HG03066 (cell line): Measurements from ENCODE around the gene GLYAT.
A peak's percentile ranks its signal among the peaks of the same experiment; 100 is the strongest.
"Not testable (repeated sequence)": the region's sequence is repeated elsewhere in the genome, so short reads cannot be mapped to it uniquely, and the experiment has no call there.

Experiments used
- ATAC-seq: cut with Tn5 transposase; IDR thresholded peaks from one replicate; pipeline ENCODE4 v1.9.1; 2021; ENCODE audit warnings: low read depth; ENCODE audit not compliant: unreplicated experiment

GLYAT gene

GRCh38 chr11:58685973-58686722, 45.6 kb downstream of the GLYAT start:
- no peak for ATAC-seq

DNA sequence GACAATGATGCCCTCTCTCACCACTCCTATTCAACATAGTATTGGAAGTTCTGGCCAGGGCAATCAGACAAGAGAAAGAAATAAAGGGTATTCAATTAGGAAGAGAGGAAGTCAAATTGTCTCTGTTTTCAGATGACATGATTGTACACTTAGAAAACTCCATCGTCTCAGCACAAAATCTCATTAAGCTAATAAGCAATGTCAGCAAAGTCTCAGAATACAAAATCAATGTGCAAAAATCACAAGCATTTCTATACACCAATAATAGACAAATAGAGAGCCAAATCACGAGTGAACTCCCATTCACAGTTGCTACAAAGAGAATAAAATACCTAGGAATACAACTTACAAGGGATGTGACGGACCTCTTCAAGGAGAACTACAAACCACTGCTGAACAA, 49.1 kb downstream of the GLYAT start:
- not testable (repeated sequence) for ATAC-seq

GRCh38 chr11:58677536-58677935, 54.2 kb downstream of the GLYAT start:
- ATAC-seq, result not testable (repeated sequence)

DNA sequence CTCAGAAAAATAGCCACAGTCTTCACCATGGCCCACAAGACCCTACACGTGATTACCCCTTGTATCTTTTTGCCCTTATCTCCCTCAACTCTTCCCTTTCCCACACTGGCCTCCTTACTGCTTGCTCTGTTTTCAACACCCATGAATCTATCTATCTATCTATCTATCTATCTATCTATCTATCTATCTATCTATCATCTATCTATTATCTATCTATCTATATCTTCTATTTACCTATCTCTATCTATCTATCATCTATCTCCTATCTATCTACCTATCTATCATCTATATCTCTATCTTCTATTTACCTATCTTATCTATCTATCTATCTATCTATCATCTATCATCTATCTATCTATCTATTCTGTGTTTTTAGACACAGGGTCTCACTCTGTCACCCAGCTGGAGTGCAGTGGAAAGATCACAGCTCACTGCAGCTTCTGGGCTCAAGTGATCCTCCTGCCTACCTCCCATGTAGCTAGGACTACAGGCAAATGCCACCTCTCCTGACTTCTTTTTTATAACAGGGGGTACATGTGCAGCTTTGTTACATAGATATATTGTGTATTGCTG, 55.1 kb downstream of the GLYAT start:
- ATAC-seq, result no peak

GRCh38 chr11:58675334-58676155, 56.2 kb downstream of the GLYAT start:
- ATAC-seq, result peak; percentile 92

DNA sequence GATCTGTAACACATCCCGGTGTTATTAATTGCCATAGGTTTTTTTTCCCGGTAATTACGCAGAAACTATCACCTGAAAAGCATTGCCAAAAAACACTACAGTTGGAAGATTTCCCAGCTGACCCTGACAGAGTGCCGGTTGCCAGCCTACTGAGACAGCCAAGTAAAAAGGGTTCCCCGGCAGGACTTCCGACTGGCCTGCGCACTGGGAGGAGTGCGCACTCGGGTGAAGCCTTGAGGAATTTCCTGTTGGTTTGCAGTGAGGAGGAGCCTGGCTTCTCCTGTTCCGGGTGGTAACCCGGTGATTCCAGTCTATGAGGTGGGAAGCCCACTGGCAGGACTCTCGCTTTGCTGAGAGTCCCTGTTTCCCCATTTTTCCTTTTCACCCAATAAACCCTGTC, 57.1 kb downstream of the GLYAT start:
- no peak for ATAC-seq

GRCh38 chr11:58671983-58672633, 59.6 kb downstream of the GLYAT start:
- ATAC-seq, result no peak

DNA sequence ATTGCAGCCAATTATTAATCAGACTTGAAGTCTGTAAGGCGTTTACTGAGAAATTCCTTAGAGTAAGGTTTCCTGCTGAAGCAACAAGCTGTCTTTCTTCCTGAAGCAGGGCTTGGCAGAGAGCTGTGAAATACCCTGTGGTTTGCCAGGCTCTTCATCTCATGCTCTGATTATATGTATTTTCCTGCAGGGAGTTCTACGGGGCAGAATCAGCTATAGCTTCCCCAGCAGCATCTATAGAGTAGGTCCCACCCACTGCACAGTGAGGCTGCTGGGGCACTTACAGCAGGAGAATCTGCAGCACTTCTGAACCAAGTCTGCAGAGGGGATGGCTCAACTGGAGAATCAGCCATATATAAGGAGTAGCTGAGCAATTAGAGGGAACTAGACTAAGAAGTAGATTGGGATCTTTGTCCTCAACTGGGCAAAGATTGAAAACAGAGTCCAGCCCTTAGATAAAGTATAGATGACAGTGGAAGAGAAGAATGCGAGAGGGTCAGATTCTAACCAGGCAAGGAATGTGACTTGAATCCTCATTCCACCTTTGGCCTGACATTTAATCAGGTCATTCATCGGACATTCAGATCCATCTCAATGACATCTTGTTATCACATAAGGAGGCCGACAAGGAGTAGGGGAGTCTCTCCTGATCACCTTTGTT, 71.7 kb downstream of the GLYAT start:
- ATAC-seq, result no peak

DNA sequence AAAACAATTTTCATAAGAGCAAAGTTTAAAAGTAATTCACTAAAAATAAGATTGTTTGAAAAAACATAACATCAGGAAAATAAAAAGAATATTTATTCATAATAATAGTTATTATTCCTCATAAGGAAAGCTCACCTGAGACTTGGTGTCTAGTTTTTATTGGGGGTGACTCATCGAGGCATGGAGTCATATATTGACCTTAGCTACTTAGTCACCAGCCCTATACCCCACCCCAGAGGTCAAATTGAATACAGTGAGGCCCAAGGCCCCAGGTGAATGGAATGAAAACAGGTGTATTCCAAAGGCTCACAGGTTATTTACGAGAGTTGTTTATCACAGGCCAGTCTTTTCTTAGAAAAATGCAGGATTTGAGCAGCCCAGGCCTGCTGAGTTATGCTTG, 72.3 kb downstream of the GLYAT start:
- no peak for ATAC-seq
